K562 (cell line): Measurements from ENCODE around the gene CREM. TPM values are rescaled to one million over a fixed set of nuclear protein-coding genes. Genes with fewer than 3 reads are reported as not detected.

Experiments used
- BACH1 ChIP-seq: fragments of 200-800 bp; sonication (Bioruptor generic); IDR thresholded peaks from 2 replicates; pipeline ENCODE4 v1.6.1; 2016; ENCODE audit warnings: missing genetic modification characterization, missing compliant biosample characterization
- BCL6 ChIP-seq: fragments of 250-450 bp; sonication (Bioruptor Pico); IDR thresholded peaks from 2 replicates; pipeline ENCODE4 v1.4.0; 2020
- CLOCK ChIP-seq: fragments of 250-450 bp; sonication (Bioruptor Pico); IDR thresholded peaks from 2 replicates; pipeline ENCODE4 v1.4.0; 2020; ENCODE audit warnings: mild to moderate bottlenecking, moderate library complexity, borderline replicate concordance
- HINFP ChIP-seq: fragments of 450-650 bp; conservative IDR thresholded peaks from 2 replicates; pipeline ENCODE4 v1.6.1; 2016; ENCODE audit warnings: missing genetic modification characterization, low read depth, mild to moderate bottlenecking, control low read depth, missing compliant biosample characterization
- KLF1 ChIP-seq: fragments of 450-650 bp; IDR thresholded peaks from 2 replicates; pipeline ENCODE4 v1.6.1; 2016; ENCODE audit warnings: missing genetic modification characterization, missing compliant biosample characterization
- NFRKB ChIP-seq: fragments of 450-650 bp; IDR thresholded peaks from 2 replicates; pipeline ENCODE4 v1.6.1; 2016; ENCODE audit warnings: low read depth
- SNAPC5 ChIP-seq: fragments of 250-450 bp; sonication (Bioruptor Pico); IDR thresholded peaks from 2 replicates; pipeline ENCODE4 v1.8.0; 2021; ENCODE audit warnings: moderate library complexity, mild to moderate bottlenecking, inconsistent platforms
- SUPT5H ChIP-seq: fragments of 450-650 bp; IDR thresholded peaks from 2 replicates; pipeline ENCODE4 v1.6.1; 2016
- TCFL5 ChIP-seq: fragments of 250-450 bp; sonication (Bioruptor Pico); conservative IDR thresholded peaks from 2 replicates; pipeline ENCODE4 v1.6.1; 2021; ENCODE audit warnings: mild to moderate bottlenecking, moderate library complexity, matching md5 sums
- ZNF384 ChIP-seq: IDR thresholded peaks from 2 replicates; pipeline ENCODE4 v1.6.1; 2012; ENCODE audit warnings: low read depth, low read length, improper control_type of control experiment
- polyA plus RNA-seq, 8 experiments: library from polyadenylated mRNA; depleted of rRNA in 4 of 8; stranded (reverse) in 5 of 8; unstranded in 3 of 8; fragments of >200 nt; fragmentation: Nextera tagmentation in 2 of 8; fragmentation: Illumina TruSeq in 1 of 8; extraction: Ambion mirVana in 2 of 8; extraction: Trizol in 1 of 8; gene quantifications; 2 replicates each; pipeline versions ENCODE4 v1.2.1 to v1.2.3, GENCODE V29; 2011 to 2014; ENCODE audit warnings: inconsistent platforms in 1 of 8, missing spikeins in 1 of 8
- total RNA-seq, 7 experiments: library from RNA; depleted of rRNA in 6 of 7; stranded (reverse); fragments of >200 nt in 6 of 7; fragmentation: Illumina TruSeq in 2 of 7; extraction: Trizol in 2 of 7; gene quantifications; 2 replicates each; pipeline versions ENCODE4 v1.2.1 to v1.2.3, GENCODE V29; 2011 to 2021; ENCODE audit warnings: low replicate concordance in 1 of 7
- TF ChIP-seq, protein P1 (sequence below), 2 experiments: fragments of 450-650 bp; IDR thresholded peaks; 2 replicates each; pipeline ENCODE4 v1.6.1; 2016; ENCODE audit warnings: mild to moderate bottlenecking in 2 of 2, borderline replicate concordance in 1 of 2, low read depth in 1 of 2, moderate library complexity in 1 of 2
- TF ChIP-seq, protein P2 (sequence below): IDR thresholded peaks from 2 replicates; pipeline ENCODE4 v1.6.1; 2014; ENCODE audit warnings: antibody characterized with exemption

Gene CREM
- total and polyA plus RNA-seq, 9 of the 15 experiments (the other 6 are each of a cell fraction or from before 2014, with no cell fraction given) = 39.1 to 70.2 (median 48.3) TPM

- TF ChIP-seq NFRKB = peak; percentile 56; the same call in 1 of the 2 replicates
- TF ChIP-seq SUPT5H = peak; percentile 44; the same call in 1 of the 2 replicates
- TF ChIP-seq, protein P1, sequence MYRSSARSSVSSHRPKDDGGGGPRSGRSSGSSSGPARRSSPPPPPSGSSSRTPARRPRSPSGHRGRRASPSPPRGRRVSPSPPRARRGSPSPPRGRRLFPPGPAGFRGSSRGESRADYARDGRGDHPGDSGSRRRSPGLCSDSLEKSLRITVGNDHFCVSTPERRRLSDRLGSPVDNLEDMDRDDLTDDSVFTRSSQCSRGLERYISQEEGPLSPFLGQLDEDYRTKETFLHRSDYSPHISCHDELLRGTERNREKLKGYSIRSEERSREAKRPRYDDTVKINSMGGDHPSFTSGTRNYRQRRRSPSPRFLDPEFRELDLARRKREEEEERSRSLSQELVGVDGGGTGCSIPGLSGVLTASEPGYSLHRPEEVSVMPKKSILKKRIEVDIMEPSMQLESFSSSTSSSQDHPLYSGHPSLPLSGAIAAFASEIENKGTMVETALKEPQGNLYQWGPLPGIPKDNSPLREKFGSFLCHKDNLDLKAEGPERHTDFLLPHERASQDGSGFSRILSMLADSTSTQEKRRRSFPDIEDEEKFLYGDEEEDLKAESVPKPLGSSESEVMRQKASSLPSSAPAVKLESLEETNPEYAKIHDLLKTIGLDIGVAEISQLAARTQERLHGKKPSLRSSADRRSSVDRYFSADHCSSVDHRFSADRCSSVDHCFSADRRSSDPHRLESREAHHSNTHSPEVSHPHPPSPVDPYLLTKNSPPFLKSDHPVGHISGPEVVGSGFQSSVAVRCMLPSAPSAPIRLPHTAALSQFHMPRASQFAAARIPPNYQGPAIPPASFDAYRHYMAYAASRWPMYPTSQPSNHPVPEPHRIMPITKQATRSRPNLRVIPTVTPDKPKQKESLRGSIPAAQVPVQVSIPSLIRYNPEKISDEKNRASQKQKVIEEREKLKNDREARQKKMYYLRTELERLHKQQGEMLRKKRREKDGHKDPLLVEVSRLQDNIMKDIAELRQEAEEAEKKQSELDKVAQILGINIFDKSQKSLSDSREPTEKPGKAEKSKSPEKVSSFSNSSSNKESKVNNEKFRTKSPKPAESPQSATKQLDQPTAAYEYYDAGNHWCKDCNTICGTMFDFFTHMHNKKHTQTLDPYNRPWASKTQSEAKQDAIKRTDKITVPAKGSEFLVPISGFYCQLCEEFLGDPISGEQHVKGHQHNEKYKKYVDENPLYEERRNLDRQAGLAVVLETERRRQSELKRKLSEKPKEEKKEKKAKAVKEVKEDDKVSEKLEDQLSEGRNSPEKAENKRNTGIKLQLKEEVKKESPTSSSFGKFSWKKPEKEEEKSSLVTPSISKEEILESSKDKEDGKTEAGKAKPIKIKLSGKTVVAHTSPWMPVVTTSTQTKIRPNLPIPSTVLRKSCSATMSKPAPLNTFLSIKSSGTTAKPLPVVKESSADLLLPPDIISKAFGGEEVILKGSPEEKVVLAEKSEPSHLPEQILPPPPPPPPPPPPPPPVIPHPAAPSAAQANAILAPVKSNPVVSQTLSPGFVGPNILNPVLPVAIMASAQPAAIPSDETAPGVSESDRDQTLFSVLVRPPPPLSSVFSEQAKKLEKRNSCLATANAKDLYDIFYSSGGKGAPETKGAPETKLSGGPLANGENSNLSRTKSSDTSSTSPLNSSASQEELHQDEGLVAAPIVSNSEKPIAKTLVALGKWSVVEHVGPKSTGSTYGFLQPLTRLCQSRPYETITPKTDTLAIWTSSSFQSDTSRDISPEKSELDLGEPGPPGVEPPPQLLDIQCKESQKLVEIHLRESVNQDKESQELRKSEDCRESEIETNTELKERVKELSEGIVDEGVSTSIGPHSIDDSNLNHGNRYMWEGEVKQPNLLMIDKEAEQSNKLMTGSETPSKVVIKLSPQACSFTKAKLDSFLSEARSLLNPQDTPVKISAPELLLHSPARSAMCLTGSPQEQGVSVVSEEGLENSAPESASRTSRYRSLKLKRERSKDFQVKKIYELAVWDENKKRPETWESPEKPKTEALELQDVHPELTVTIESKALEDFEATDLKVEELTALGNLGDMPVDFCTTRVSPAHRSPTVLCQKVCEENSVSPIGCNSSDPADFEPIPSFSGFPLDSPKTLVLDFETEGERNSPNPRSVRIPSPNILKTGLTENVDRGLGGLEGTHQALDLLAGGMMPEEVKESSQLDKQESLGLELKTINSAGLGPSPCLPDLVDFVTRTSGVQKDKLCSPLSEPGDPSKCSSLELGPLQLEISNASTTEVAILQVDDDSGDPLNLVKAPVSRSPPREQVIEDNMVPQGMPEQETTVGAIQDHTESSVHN (IDR thresholded peaks at IDR 0.05; ENCODE audit: borderline replicate concordance in 1 of 2, low read depth in 1 of 2) = no peak
- no peak for TF ChIP-seq CLOCK (CRISPR knock-in tag)
- TF ChIP-seq HINFP (tag) = peak; percentile 57; the same call in 1 of the 2 replicates
- TF ChIP-seq SNAPC5 (CRISPR knock-in tag) = no peak
- TF ChIP-seq KLF1 = no peak
- TF ChIP-seq BACH1 (tag) = no peak
- TF ChIP-seq BCL6 (CRISPR knock-in tag) = no peak
- TF ChIP-seq, protein P2, sequence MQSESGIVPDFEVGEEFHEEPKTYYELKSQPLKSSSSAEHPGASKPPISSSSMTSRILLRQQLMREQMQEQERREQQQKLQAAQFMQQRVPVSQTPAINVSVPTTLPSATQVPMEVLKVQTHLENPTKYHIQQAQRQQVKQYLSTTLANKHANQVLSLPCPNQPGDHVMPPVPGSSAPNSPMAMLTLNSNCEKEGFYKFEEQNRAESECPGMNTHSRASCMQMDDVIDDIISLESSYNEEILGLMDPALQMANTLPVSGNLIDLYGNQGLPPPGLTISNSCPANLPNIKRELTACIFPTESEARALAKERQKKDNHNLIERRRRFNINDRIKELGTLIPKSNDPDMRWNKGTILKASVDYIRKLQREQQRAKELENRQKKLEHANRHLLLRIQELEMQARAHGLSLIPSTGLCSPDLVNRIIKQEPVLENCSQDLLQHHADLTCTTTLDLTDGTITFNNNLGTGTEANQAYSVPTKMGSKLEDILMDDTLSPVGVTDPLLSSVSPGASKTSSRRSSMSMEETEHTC = 0 out of 2 replicates have a peak, but pooled peaks have one; percentile 14
- TF ChIP-seq TCFL5 (CRISPR knock-in tag) = no peak
- no peak for TF ChIP-seq ZNF384
These were observed 36.3 kb upstream of the CREM start, which contains the start of gene CUL2 (continued) for GRCh38 chr10:35090162-35090954.
